Measurements from ENCODE around the gene MRM2.

The MRM2 gene

DNA sequence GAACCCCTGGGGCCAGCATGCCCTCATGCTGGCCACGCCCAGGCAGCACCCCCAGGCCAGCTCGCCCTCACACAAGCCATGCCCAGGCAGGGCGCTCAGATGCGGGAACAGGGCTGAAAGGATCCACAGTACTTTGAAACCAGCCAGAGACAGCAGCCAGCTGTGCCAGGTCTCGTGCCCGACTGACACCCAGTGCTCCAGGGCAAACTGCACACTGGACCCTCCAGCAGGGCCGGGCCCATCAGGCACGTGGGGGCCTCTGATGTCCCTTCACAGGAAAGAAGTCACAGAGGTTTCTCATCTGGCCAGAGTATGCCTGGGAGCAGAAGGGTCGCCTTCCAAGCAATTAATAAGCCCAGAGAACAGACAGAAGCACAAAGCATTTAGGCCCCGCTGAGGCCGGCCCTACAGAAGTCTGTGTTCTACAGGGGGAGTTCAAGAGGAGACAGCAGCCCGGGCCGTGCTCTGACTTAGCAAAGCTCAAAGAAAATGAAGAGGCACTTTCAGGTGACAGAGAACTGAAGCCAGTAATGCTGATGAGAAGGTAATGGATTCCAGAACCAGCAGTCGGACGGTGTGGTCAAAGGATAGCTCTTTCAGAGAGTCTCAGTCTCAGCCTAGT, 30.6 kb downstream of the MRM2 start:
- TF ChIP-seq POLR2AphosphoS5 (IDR thresholded peaks at IDR 0.05; ENCODE audit: low read depth, low read length) (no peak), REST (IDR thresholded peaks at IDR 0.05; ENCODE audit: insufficient read depth in 1 of 2, low read depth in 2 of 2, low read length in 2 of 2) (no peak), TAF1 (IDR thresholded peaks at IDR 0.05; ENCODE audit: borderline replicate concordance, insufficient read depth, low read length) (no peak), FOXP2 (optimal IDR thresholded peaks at IDR 0.05; ENCODE audit: borderline replicate concordance, extremely low read depth, extremely low read length, insufficient read depth) (no peak), SIN3A (IDR thresholded peaks at IDR 0.05; ENCODE audit: borderline replicate concordance, insufficient read depth, low read length) (no peak)

GRCh38 chr7:2210551-2211258, 31.3 kb downstream of the MRM2 start:
- TF ChIP-seq FOXP2 (optimal IDR thresholded peaks at IDR 0.05; ENCODE audit: borderline replicate concordance, extremely low read depth, extremely low read length, insufficient read depth) (no peak), POLR2AphosphoS5 (IDR thresholded peaks at IDR 0.05; ENCODE audit: low read depth, low read length) (no peak), TAF1 (IDR thresholded peaks at IDR 0.05; ENCODE audit: borderline replicate concordance, insufficient read depth, low read length) (no peak), SIN3A (IDR thresholded peaks at IDR 0.05; ENCODE audit: borderline replicate concordance, insufficient read depth, low read length) (no peak), REST (IDR thresholded peaks at IDR 0.05; ENCODE audit: insufficient read depth in 1 of 2, low read depth in 2 of 2, low read length in 2 of 2) (no peak)

- TF ChIP-seq POLR2AphosphoS5 (IDR thresholded peaks at IDR 0.05; ENCODE audit: low read depth, low read length) (no peak), TAF1 (IDR thresholded peaks at IDR 0.05; ENCODE audit: borderline replicate concordance, insufficient read depth, low read length) (no peak), FOXP2 (optimal IDR thresholded peaks at IDR 0.05; ENCODE audit: borderline replicate concordance, extremely low read depth, extremely low read length, insufficient read depth) (no peak), SIN3A (IDR thresholded peaks at IDR 0.05; ENCODE audit: borderline replicate concordance, insufficient read depth, low read length) (no peak)
Observed at GRCh38 chr7:2209961-2210323, 32.1 kb downstream of the MRM2 start.

- TF ChIP-seq REST (IDR thresholded peaks at IDR 0.05; ENCODE audit: insufficient read depth in 1 of 2, low read depth in 2 of 2, low read length in 2 of 2) = no peak
- TF ChIP-seq FOXP2 (optimal IDR thresholded peaks at IDR 0.05; ENCODE audit: borderline replicate concordance, extremely low read depth, extremely low read length, insufficient read depth) = peak; percentile 33
- no peak for TF ChIP-seq SIN3A (IDR thresholded peaks at IDR 0.05; ENCODE audit: borderline replicate concordance, insufficient read depth, low read length)
- TF ChIP-seq TAF1 (IDR thresholded peaks at IDR 0.05; ENCODE audit: borderline replicate concordance, insufficient read depth, low read length) = no peak
- TF ChIP-seq POLR2AphosphoS5 (IDR thresholded peaks at IDR 0.05; ENCODE audit: low read depth, low read length) = no peak
Observed at GRCh38 chr7:2209146-2209960, 32.7 kb downstream of the MRM2 start.

GRCh38 chr7:2208712-2209111, 33.3 kb downstream of the MRM2 start:
- no peak for TF ChIP-seq FOXP2 (optimal IDR thresholded peaks at IDR 0.05; ENCODE audit: borderline replicate concordance, extremely low read depth, extremely low read length, insufficient read depth)
- TF ChIP-seq POLR2AphosphoS5 (IDR thresholded peaks at IDR 0.05; ENCODE audit: low read depth, low read length) = no peak
- TF ChIP-seq SIN3A (IDR thresholded peaks at IDR 0.05; ENCODE audit: borderline replicate concordance, insufficient read depth, low read length) = no peak
- no peak for TF ChIP-seq TAF1 (IDR thresholded peaks at IDR 0.05; ENCODE audit: borderline replicate concordance, insufficient read depth, low read length)
- no peak for TF ChIP-seq REST (IDR thresholded peaks at IDR 0.05; ENCODE audit: insufficient read depth in 1 of 2, low read depth in 2 of 2, low read length in 2 of 2)

Data from PFSK-1 (cell line).